ENCODE results near the gene CHCHD5. TPM values are rescaled to one million over a fixed set of nuclear protein-coding genes. Genes with fewer than 3 reads are reported as not detected.
A peak's percentile ranks its signal among the peaks of the same experiment; 100 is the strongest.

The CHCHD5 gene
- total RNA-seq, 1 donor from 2014 or later = 33.5 TPM

- no peak for DNase-seq (ENCODE audit: extremely low spot score, unreplicated experiment)
- H3K36me3 Mint-ChIP-seq = no peaks in the 10 kb centered on the region
- peaks cover 6% of the 10 kb centered on the region for H3K4me1 Mint-ChIP-seq (ENCODE audit: unreplicated experiment)
- H3K4me3 Mint-ChIP-seq = no peak overlapping the region
- H3K27ac Mint-ChIP-seq = no peak overlapping the region
- TF ChIP-seq CTCF (conservative IDR thresholded peaks at IDR 0.05) = no peak
- H3K9me3 Mint-ChIP-seq = no peaks in the 10 kb centered on the region
- no peaks in the 10 kb centered on the region for H3K27me3 Mint-ChIP-seq
Observed at GRCh38 chr2:112602917-112603316, 18.5 kb downstream of the CHCHD5 start.

GRCh38 chr2:112603731-112604130 lies 19.3 kb downstream of the CHCHD5 start:
- Mint-ChIP-seq H3K9me3 (no peaks in the 10 kb centered on the region), H3K4me3 (no peak overlapping the region), H3K27me3 (no peaks in the 10 kb centered on the region), H3K4me1 (ENCODE audit: unreplicated experiment) (peaks cover 6% of the 10 kb centered on the region), H3K27ac (no peak overlapping the region), H3K36me3 (no peaks in the 10 kb centered on the region)
- TF ChIP-seq CTCF (conservative IDR thresholded peaks at IDR 0.05) = no peak
- no peak for DNase-seq (ENCODE audit: extremely low spot score, unreplicated experiment)

GRCh38 chr2:112604952-112605351 lies 20.5 kb downstream of the CHCHD5 start:
- no peak overlapping the region for H3K4me3 Mint-ChIP-seq
- TF ChIP-seq CTCF (conservative IDR thresholded peaks at IDR 0.05) = no peak

GRCh38 chr2:112605926-112606325 lies 21.5 kb downstream of the CHCHD5 start:
- Mint-ChIP-seq H3K4me3 (no peak overlapping the region), H3K27me3 (peaks cover 6% of the 10 kb centered on the region), H3K27ac (no peak overlapping the region), H3K4me1 (ENCODE audit: unreplicated experiment) (no peaks in the 10 kb centered on the region), H3K9me3 (peaks cover 6% of the 10 kb centered on the region), H3K36me3 (no peaks in the 10 kb centered on the region)
- no peak for DNase-seq (ENCODE audit: extremely low spot score, unreplicated experiment)
- no peak for TF ChIP-seq CTCF (conservative IDR thresholded peaks at IDR 0.05)

More at GRCh38 chr2:112604952-112605351, 20.5 kb downstream of the CHCHD5 start:
- DNase-seq (ENCODE audit: extremely low spot score, unreplicated experiment) = no peak
- peaks cover 4% of the 10 kb centered on the region for H3K4me1 Mint-ChIP-seq (ENCODE audit: unreplicated experiment)
- no peak overlapping the region for H3K27ac Mint-ChIP-seq
- H3K27me3 Mint-ChIP-seq = no peaks in the 10 kb centered on the region
- H3K36me3 Mint-ChIP-seq = no peaks in the 10 kb centered on the region
- H3K9me3 Mint-ChIP-seq = peaks cover 5% of the 10 kb centered on the region

GRCh38 chr2:112606547-112606946 lies 22.1 kb downstream of the CHCHD5 start:
- no peak for TF ChIP-seq CTCF (conservative IDR thresholded peaks at IDR 0.05)
- Mint-ChIP-seq H3K9me3 (peaks cover 6% of the 10 kb centered on the region), H3K27ac (peak overlapping the region; percentile 17), H3K27me3 (peaks cover 6% of the 10 kb centered on the region), H3K4me3 (no peak overlapping the region), H3K36me3 (no peaks in the 10 kb centered on the region), H3K4me1 (ENCODE audit: unreplicated experiment) (no peaks in the 10 kb centered on the region)
- DNase-seq (ENCODE audit: extremely low spot score, unreplicated experiment) = no peak
